Astrocyte of the cerebellum (primary cell): ENCODE measurements around the gene ACKR3.

ENCODE experiments used
- DNase-seq: peaks from one replicate; pipeline ENCODE4 v3.0.0-alpha.2; 2011; ENCODE audit warnings: low read depth
- H3K4me3 ChIP-seq: 2 replicates; pipeline ENCODE4 v1.5.1; 2011; ENCODE audit warnings: mild to moderate bottlenecking, low read depth, low read length, moderate library complexity
- in situ Hi-C: cut with HindIII; loops from 2 replicates; pipeline ENCODE4 v1.10.0; 2017; ENCODE audit warnings: low sequenced_read_pairs
- TF ChIP-seq, protein P1 (sequence below): IDR thresholded peaks from 2 replicates; pipeline ENCODE4 v1.5.1; 2012; ENCODE audit warnings: low read length, low read depth, moderate library complexity, mild to moderate bottlenecking; ENCODE audit errors: missing control alignments

The ACKR3 gene

GRCh38 chr2:236529606-236530005 is 40.0 kb upstream of the ACKR3 start:
- no peak for DNase-seq
- TF ChIP-seq, protein P1, sequence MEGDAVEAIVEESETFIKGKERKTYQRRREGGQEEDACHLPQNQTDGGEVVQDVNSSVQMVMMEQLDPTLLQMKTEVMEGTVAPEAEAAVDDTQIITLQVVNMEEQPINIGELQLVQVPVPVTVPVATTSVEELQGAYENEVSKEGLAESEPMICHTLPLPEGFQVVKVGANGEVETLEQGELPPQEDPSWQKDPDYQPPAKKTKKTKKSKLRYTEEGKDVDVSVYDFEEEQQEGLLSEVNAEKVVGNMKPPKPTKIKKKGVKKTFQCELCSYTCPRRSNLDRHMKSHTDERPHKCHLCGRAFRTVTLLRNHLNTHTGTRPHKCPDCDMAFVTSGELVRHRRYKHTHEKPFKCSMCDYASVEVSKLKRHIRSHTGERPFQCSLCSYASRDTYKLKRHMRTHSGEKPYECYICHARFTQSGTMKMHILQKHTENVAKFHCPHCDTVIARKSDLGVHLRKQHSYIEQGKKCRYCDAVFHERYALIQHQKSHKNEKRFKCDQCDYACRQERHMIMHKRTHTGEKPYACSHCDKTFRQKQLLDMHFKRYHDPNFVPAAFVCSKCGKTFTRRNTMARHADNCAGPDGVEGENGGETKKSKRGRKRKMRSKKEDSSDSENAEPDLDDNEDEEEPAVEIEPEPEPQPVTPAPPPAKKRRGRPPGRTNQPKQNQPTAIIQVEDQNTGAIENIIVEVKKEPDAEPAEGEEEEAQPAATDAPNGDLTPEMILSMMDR = no peak
- no peak overlapping the region for H3K4me3 ChIP-seq
- in situ Hi-C loops = no loop called here

DNA sequence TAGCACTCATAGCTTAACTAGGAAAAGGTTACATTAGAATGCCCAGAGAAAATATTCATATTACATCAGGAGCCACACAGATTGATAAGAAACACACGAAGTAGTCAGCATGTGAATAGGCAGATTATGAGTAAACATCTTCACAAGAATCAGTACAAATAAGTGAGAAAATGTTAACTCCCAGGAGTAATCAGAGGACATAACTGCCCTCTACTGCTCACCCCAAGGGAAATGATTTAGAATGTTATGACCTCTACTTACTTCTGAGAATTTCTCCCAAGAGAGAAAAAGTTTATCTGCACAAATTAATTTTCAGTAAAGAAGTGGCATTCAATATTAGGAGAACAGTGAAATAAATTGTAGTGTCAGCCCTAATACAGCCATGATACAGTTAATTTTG is 39.1 kb upstream of the ACKR3 start:
- in situ Hi-C loops = no loop called here
- no peak for DNase-seq
- no peak overlapping the region for H3K4me3 ChIP-seq
- TF ChIP-seq, protein P1 = no peak

GRCh38 chr2:236531195-236531594 is 38.4 kb upstream of the ACKR3 start:
- in situ Hi-C loops = no loop called here
- DNase-seq = no peak
- no peak overlapping the region for H3K4me3 ChIP-seq
- TF ChIP-seq, protein P1 = no peak

- no peak overlapping the region for H3K4me3 ChIP-seq
- TF ChIP-seq, protein P1 = no peak
- in situ Hi-C loops = no loop called here
- DNase-seq = no peak
Measured at GRCh38 chr2:236531996-236532395, 37.6 kb upstream of the ACKR3 start.

DNA sequence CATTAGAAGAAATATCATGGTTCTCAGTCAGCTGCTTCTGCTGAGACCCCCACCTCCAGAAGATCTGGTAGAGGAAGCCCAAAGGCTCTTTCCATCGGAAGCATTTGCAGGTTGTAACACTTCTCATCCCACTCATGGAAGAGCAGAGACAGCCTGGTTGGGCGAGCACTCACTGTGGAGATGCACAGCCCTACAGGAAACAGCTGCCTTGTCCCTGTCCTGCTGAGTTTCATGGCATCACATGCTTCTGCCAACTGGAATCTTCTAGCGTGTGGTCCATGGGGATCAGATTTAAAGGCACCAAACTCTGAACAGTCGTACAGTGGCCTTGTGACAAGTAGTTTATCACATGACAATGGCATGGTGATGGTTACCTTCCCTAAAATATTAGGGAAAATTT is 36.3 kb upstream of the ACKR3 start:
- H3K4me3 ChIP-seq = no peak overlapping the region
- DNase-seq = no peak
- TF ChIP-seq, protein P1 = no peak
- in situ Hi-C loops = no loop called here

DNA sequence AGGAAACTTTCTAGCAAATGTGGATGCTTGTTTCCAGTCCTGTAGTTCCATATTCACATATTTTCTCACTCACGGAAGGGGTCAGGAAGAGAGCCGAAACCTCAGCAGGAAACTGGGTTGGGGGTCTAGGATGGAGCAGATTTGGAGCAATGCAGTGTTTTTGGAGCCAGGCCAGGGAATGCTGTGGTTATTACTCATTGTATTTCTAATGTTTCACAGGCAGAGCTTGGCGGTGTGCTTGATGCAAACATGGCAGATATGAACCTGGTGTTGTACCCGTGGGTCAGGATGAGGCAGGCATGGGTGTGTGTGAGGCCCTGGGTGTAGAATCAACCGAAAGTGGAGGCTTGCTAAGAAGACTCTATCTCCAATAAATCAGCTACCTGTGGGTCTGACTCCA is 34.6 kb upstream of the ACKR3 start:
- in situ Hi-C loops = no loop called here
- H3K4me3 ChIP-seq = no peak overlapping the region
- TF ChIP-seq, protein P1 = no peak
- DNase-seq = peak; percentile 99
